NCI-H510A treated with DMSO at 0.1 percent for 48 hours (cell line): ENCODE results near the gene MAP2K4.
A peak's percentile ranks its signal among the peaks of the same experiment; 100 is the strongest.

Experiments used
- DNase-seq: peaks from one replicate; lab custom pipeline; 2025; lab: John Stamatoyannopoulos, UW

MAP2K4 gene

DNA sequence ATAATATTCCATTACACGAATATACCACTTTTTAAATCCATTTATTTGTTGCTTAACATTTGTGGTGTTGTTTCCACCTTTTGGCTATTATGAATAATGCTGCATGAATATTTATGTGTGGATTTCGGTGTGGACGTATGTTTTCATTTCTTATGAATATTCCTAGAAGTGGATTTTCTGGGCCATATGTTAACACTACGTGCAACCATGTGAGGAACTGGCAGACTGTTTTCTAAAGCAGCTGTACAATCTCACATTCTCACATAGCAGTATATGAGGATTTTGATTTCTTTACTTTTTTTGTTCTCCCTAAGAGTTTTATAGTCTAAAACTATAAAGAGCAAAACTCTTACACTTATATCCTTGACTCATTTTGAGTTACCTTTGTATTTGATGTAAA, 143.4 kb downstream of the MAP2K4 start:
- no peak for DNase-seq

DNA sequence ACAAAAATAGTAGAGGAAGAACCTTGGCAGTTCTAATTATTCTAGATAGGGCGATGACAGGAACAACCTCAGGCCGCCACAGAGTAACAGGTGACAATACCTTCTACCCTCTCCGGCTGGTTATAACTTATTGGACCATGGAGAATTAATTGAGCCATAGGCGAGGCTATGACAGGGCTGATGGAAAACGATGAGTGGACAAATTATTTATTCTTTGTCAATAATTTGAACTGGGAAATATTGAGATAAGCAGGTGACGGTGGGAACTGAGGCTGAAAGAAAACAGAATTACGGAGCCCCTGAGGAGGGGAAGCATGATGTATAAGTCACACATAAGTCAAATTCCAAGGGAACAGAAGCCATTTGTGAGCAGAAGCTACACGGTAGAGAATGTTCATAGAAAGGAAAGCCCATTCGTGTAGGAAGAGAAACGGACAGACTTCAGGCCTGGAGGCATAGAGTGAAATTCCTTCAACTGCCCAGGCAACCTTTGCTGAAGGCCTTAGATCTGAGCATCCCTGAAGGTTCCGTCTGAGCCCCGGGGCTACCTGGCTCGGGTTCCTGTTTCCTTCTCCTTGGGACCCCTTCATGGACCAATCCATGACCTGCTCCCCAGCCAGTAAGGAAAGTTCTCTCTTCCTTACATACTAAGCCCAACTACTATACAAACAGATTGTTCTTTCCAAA, 158.1 kb downstream of the MAP2K4 start:
- DNase-seq: no peak

DNA sequence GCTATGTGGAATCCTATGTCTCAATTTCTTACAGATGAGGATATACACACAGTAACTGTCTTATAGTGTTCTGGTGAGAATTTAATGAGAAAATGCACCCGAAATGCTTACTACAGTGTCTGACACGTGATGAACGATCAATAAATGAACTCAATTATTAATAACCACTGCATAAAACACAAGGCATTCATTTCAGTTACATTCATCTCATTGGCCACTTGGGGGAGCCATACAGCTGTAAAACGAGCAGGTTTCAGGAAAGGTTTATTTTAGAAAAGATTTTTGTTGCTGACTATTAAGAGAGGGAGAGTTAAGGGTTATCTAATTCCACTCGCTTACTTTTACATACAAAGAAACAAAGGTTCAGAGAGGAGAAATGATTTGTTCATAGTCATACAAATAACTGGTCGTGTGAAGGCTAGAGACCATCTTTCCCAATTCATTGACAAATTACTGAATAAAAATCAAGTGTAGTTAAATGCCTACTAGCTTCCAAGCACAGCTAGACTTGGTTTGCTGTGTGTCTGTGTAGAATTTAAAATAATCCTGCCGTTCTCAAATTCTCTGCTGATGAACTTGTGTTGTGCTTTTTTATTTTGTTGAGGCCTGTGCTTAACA, 160.1 kb downstream of the MAP2K4 start:
- peak; percentile 0 for DNase-seq

DNA sequence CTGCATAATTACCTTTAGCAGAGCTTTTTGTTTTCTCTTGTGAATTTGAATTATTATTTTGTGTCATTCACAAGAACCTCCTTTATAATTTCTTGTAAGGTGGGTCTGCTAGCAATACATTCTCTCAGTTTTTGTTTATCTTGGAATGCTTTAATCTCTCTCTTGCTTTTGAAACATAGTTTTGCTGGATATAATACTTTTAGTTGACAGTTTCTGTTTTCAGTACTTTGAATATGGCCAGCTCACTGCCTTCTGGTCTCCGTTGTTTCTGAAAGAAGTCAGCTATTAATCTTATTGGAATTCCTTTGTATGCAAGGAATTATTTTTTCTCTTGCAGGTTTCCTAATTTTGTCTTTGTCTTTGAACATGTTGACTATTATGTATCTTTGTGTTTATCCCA, 167.0 kb downstream of the MAP2K4 start:
- DNase-seq: no peak

DNA sequence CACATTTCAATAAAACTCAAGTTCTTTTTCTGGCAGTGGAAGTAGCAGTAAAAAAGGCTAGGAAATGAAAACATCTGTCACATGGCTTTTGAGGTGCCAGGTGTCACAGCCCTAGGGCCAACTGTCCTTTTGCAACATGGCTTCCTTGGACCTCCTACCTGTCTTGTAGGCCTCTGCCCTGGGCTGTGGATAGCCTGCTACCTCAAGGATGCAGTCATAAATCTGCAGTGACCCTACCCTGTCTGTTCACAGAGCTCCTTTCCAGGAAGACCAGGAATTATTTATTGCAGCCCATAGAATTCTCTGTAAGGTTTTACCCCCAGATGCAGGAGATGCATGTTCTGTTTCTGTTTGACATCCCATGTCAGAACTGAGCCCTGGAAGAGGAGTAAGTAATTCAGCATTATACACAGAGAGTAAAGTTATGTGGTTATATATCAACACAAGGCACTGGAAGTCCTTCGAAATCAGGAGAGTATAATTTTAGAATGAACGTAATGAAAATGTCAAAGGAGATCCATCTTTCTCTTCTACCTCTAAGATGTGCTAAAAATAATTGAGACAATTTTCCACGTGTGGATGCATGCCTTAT, 172.6 kb downstream of the MAP2K4 start:
- DNase-seq: no peak
